DOHH2 (cell line): ENCODE data around the gene PLEKHG4.

ENCODE experiments used
- H3F3A ChIP-seq: fragments of 200-600 bp; sonication (generic), shearing (Covaris generic); 2 replicates; pipeline ENCODE4 v1.6.0; 2016; ENCODE audit warnings: antibody characterized with exemption, mild to moderate bottlenecking; ENCODE audit not compliant: control insufficient read depth, insufficient read depth
- H3K27ac ChIP-seq: fragments of 200-600 bp; sonication (generic); 2 replicates; pipeline ENCODE4 v1.5.1; 2014; ENCODE audit warnings: low read depth, mild to moderate bottlenecking, low read length, moderate library complexity
- H3K27me3 ChIP-seq: fragments of 200-600 bp; sonication (generic); 2 replicates; pipeline ENCODE4 v1.6.1; 2014; ENCODE audit warnings: mild to moderate bottlenecking, low read length, mixed read lengths; ENCODE audit not compliant: control insufficient read depth
- H3K36me3 ChIP-seq: fragments of 200-600 bp; sonication (generic); 2 replicates; pipeline ENCODE4 v1.6.1; 2014; ENCODE audit warnings: mild to moderate bottlenecking, low read length, moderate library complexity, mixed read lengths; ENCODE audit not compliant: control insufficient read depth
- H3K4me1 ChIP-seq: fragments of 200-600 bp; sonication (generic); 2 replicates; pipeline ENCODE4 v1.6.1; 2014; ENCODE audit warnings: mild to moderate bottlenecking, low read length, mixed read lengths; ENCODE audit not compliant: control insufficient read depth
- H3K4me2 ChIP-seq: fragments of 200-600 bp; sonication (generic); 2 replicates; pipeline ENCODE4 v1.6.0; 2014; ENCODE audit warnings: mild to moderate bottlenecking, low read length, moderate library complexity
- H3K4me3 ChIP-seq: fragments of 200-600 bp; sonication (generic); 2 replicates; pipeline ENCODE4 v1.5.1; 2014; ENCODE audit warnings: mild to moderate bottlenecking, low read length, mixed read lengths
- H3K79me2 ChIP-seq: fragments of 200-600 bp; sonication (generic); 2 replicates; pipeline ENCODE4 v1.6.1; 2014; ENCODE audit warnings: mild to moderate bottlenecking, low read length, mixed read lengths; ENCODE audit not compliant: control insufficient read depth
- H3K9me2 ChIP-seq: fragments of 200-600 bp; sonication (generic); replicated peaks from 2 replicates; pipeline ENCODE4 v1.6.1; 2014; ENCODE audit warnings: mild to moderate bottlenecking, low read length, mixed read lengths; ENCODE audit not compliant: control insufficient read depth
- H3K9me3 ChIP-seq: fragments of 200-600 bp; sonication (generic); 2 replicates; pipeline ENCODE4 v1.6.1; 2014; ENCODE audit warnings: antibody characterized with exemption, low read length, mixed read lengths; ENCODE audit not compliant: control insufficient read depth, insufficient read depth
- H4K20me1 ChIP-seq: fragments of 200-600 bp; sonication (generic); 2 replicates; pipeline ENCODE4 v1.6.0; 2014; ENCODE audit warnings: low read depth, mild to moderate bottlenecking, antibody characterized with exemption, low read length, moderate library complexity; ENCODE audit not compliant: control insufficient read depth, insufficient read depth
- CTCF ChIP-seq: fragments of 200-600 bp; sonication (generic); IDR thresholded peaks from one replicate; pipeline ENCODE4 v1.5.1; 2014; ENCODE audit warnings: antibody characterized with exemption, mild to moderate bottlenecking, low read depth, low read length; ENCODE audit not compliant: poor library complexity, severe bottlenecking
- EZH2phosphoT487 ChIP-seq: fragments of 200-600 bp; sonication (generic); IDR thresholded peaks from 2 replicates; pipeline ENCODE4 v1.6.1; 2017; ENCODE audit warnings: borderline replicate concordance, mild to moderate bottlenecking, antibody characterized with exemption, low read length, moderate library complexity, mixed read lengths

Gene PLEKHG4

GRCh38 chr16:67268136-67268579, 11.2 kb upstream of the PLEKHG4 start:
- Histone ChIP-seq H3K27me3 (peaks cover 18% of the 10 kb centered on the region), H3K9me2 (no peaks in the 10 kb centered on the region), H4K20me1 (no peaks in the 10 kb centered on the region), H3K4me2 (no peak overlapping the region), H3K4me3 (no peak overlapping the region), H3K4me1 (no peaks in the 10 kb centered on the region), H3F3A (no peaks in the 10 kb centered on the region), H3K79me2 (no peaks in the 10 kb centered on the region), H3K36me3 (no peaks in the 10 kb centered on the region), H3K9me3 (no peaks in the 10 kb centered on the region), H3K27ac (no peak overlapping the region)
- TF ChIP-seq CTCF (no peak), EZH2phosphoT487 (no peak)

GRCh38 chr16:67269766-67270165, 9.6 kb upstream of the PLEKHG4 start:
- H3K27ac ChIP-seq, result no peak overlapping the region
- TF ChIP-seq CTCF, result no peak
- no peak for TF ChIP-seq EZH2phosphoT487
- no peak overlapping the region for H3K4me3 ChIP-seq
- no peaks in the 10 kb centered on the region for H4K20me1 ChIP-seq
- no peaks in the 10 kb centered on the region for H3K4me1 ChIP-seq
- no peaks in the 10 kb centered on the region for H3K36me3 ChIP-seq
- peaks cover 5% of the 10 kb centered on the region for H3K27me3 ChIP-seq
- no peaks in the 10 kb centered on the region for H3F3A ChIP-seq
- H3K9me3 ChIP-seq, result no peaks in the 10 kb centered on the region
- H3K9me2 ChIP-seq, result no peaks in the 10 kb centered on the region
- H3K79me2 ChIP-seq, result no peaks in the 10 kb centered on the region
- H3K4me2 ChIP-seq, result no peak overlapping the region

- Histone ChIP-seq H3F3A (no peaks in the 10 kb centered on the region), H3K27me3 (peaks cover 1% of the 10 kb centered on the region), H3K4me2 (no peak overlapping the region), H4K20me1 (no peaks in the 10 kb centered on the region), H3K4me1 (no peaks in the 10 kb centered on the region), H3K9me3 (no peaks in the 10 kb centered on the region), H3K9me2 (no peaks in the 10 kb centered on the region), H3K36me3 (no peaks in the 10 kb centered on the region), H3K4me3 (no peak overlapping the region), H3K79me2 (no peaks in the 10 kb centered on the region), H3K27ac (no peak overlapping the region)
- TF ChIP-seq CTCF (no peak), EZH2phosphoT487 (no peak)
Measured at GRCh38 chr16:67270931-67271338, 8.4 kb upstream of the PLEKHG4 start.
